ENCODE results near the gene CEP55. TPM values are rescaled to one million over a fixed set of nuclear protein-coding genes. Genes with fewer than 3 reads are reported as not detected.

Gene CEP55
- total RNA-seq, 1 experiment from 2014 or later: 62.6 TPM

- intact Hi-C loops (cut with micrococcal nuclease): loop anchor here (5.0 kb wide), 1 partner anchor 193 kb away; no protein-coding TSS in a partner anchor
- H3K4me1 ChIP-seq (ENCODE audit: insufficient read depth, low read length): no peaks in the 10 kb centered on the region
- H3K9me3 ChIP-seq (ENCODE audit: low read length): no peaks in the 10 kb centered on the region
- no peaks in the 10 kb centered on the region for H3K27me3 ChIP-seq (ENCODE audit: low read length)
- no peaks in the 10 kb centered on the region for H3K79me2 ChIP-seq (ENCODE audit: low read length)
- DNase-seq: no peak
- no peak overlapping the region for H3K4me2 ChIP-seq (ENCODE audit: low read length)
- no peak overlapping the region for H3K9ac ChIP-seq (ENCODE audit: low read length)
- no peaks in the 10 kb centered on the region for H4K20me1 ChIP-seq (ENCODE audit: low read length)
- no peak overlapping the region for H3K27ac ChIP-seq (ENCODE audit: low read length)
- no peaks in the 10 kb centered on the region for H3F3A ChIP-seq (ENCODE audit: low read length, unreplicated experiment)
- ChIA-PET POLR2A (ENCODE audit: unreplicated experiment) (no interaction called here), CTCF (no interaction called here)
- H3K4me3 ChIP-seq (ENCODE audit: low read length): no peak overlapping the region
- ATAC-seq: no peak
- no peaks in the 10 kb centered on the region for H3K36me3 ChIP-seq (ENCODE audit: low read depth, low read length)
- no TSS peak for BruUV-seq (replicated peaks)
- H2AFZ ChIP-seq (ENCODE audit: low read length): no peak overlapping the region
- H3K9me2 ChIP-seq (replicated peaks; ENCODE audit: low read length): no peaks in the 10 kb centered on the region
- TF ChIP-seq EZH2 (IDR thresholded peaks at IDR 0.05; ENCODE audit: low read length, unreplicated experiment): no peak
- no peak for TF ChIP-seq EZH2phosphoT487 (IDR thresholded peaks at IDR 0.05; ENCODE audit: borderline replicate concordance, low read length)
- no peak for TF ChIP-seq CTCF (conservative IDR thresholded peaks at IDR 0.05; ENCODE audit: low read depth, low read length)
These were observed 7.4 kb upstream of the CEP55 start for GRCh38 chr10:93488956-93489528.

- POLR2A ChIA-PET (ENCODE audit: unreplicated experiment): no interaction called here
- H3K36me3 ChIP-seq (ENCODE audit: low read depth, low read length): no peaks in the 10 kb centered on the region
- no peak overlapping the region for H3K27ac ChIP-seq (ENCODE audit: low read length)
- DNase-seq (no peak), ATAC-seq (no peak)
- TF ChIP-seq EZH2 (IDR thresholded peaks at IDR 0.05; ENCODE audit: low read length, unreplicated experiment): no peak
- TF ChIP-seq EZH2phosphoT487 (IDR thresholded peaks at IDR 0.05; ENCODE audit: borderline replicate concordance, low read length): no peak
- TF ChIP-seq CTCF (conservative IDR thresholded peaks at IDR 0.05; ENCODE audit: low read depth, low read length): no peak
- H3K4me1 ChIP-seq (ENCODE audit: insufficient read depth, low read length): no peaks in the 10 kb centered on the region
- H3K9me2 ChIP-seq (replicated peaks; ENCODE audit: low read length): no peaks in the 10 kb centered on the region
- intact Hi-C loops (cut with micrococcal nuclease): no loop called here
- no TSS peak for BruUV-seq (replicated peaks)
- no peak overlapping the region for H3K4me3 ChIP-seq (ENCODE audit: low read length)
- H4K20me1 ChIP-seq (ENCODE audit: low read length): no peaks in the 10 kb centered on the region
- H3K79me2 ChIP-seq (ENCODE audit: low read length): peaks cover 2% of the 10 kb centered on the region
- H3K9me3 ChIP-seq (ENCODE audit: low read length): no peaks in the 10 kb centered on the region
- no peaks in the 10 kb centered on the region for H3K27me3 ChIP-seq (ENCODE audit: low read length)
- H3K9ac ChIP-seq (ENCODE audit: low read length): no peak overlapping the region
- CTCF ChIA-PET: interaction anchor here (0.5 kb wide), 1 partner anchor 20 kb away, joined by 4 read pairs; no protein-coding TSS in a partner anchor
- H3K4me2 ChIP-seq (ENCODE audit: low read length): no peak overlapping the region
- H3F3A ChIP-seq (ENCODE audit: low read length, unreplicated experiment): no peaks in the 10 kb centered on the region
- H2AFZ ChIP-seq (ENCODE audit: low read length): no peak overlapping the region
These were observed 4.8 kb upstream of the CEP55 start for GRCh38 chr10:93491602-93492121.

- Histone ChIP-seq H3K4me2 (ENCODE audit: low read length) (no peak overlapping the region), H3K79me2 (ENCODE audit: low read length) (peaks cover 17% of the 10 kb centered on the region), H3F3A (ENCODE audit: low read length, unreplicated experiment) (no peaks in the 10 kb centered on the region), H3K9me2 (replicated peaks; ENCODE audit: low read length) (no peaks in the 10 kb centered on the region), H3K4me1 (ENCODE audit: insufficient read depth, low read length) (peaks cover 6% of the 10 kb centered on the region; the same call in 1 of the 2 replicates), H3K9me3 (ENCODE audit: low read length) (no peaks in the 10 kb centered on the region), H3K27me3 (ENCODE audit: low read length) (no peaks in the 10 kb centered on the region), H3K27ac (ENCODE audit: low read length) (no peak overlapping the region), H3K36me3 (ENCODE audit: low read depth, low read length) (no peaks in the 10 kb centered on the region), H3K9ac (ENCODE audit: low read length) (no peak overlapping the region), H2AFZ (ENCODE audit: low read length) (no peak overlapping the region), H3K4me3 (ENCODE audit: low read length) (no peak overlapping the region), H4K20me1 (ENCODE audit: low read length) (no peaks in the 10 kb centered on the region)
- ChIA-PET POLR2A (ENCODE audit: unreplicated experiment) (no interaction called here), CTCF (no interaction called here)
- ATAC-seq (no peak), DNase-seq (no peak)
- TF ChIP-seq EZH2 (IDR thresholded peaks at IDR 0.05; ENCODE audit: low read length, unreplicated experiment): no peak
- no peak for TF ChIP-seq CTCF (conservative IDR thresholded peaks at IDR 0.05; ENCODE audit: low read depth, low read length)
- no peak for TF ChIP-seq EZH2phosphoT487 (IDR thresholded peaks at IDR 0.05; ENCODE audit: borderline replicate concordance, low read length)
- intact Hi-C loops (cut with micrococcal nuclease): no loop called here
- no TSS peak for BruUV-seq (replicated peaks)
These were observed 3.2 kb upstream of the CEP55 start for GRCh38 chr10:93493162-93493561.
